GM18508 (cell line): Measurements from ENCODE around the gene PIGT.

Experiments used
- ATAC-seq: cut with Tn5 transposase; IDR thresholded peaks from one replicate; pipeline ENCODE4 v1.9.1; 2021; ENCODE audit warnings: moderate number of reproducible peaks; ENCODE audit not compliant: insufficient read depth, unreplicated experiment

Gene PIGT

GRCh38 chr20:45415822-45416637 is at the start of gene PIGT:
Gene PIGT, plus strand, starts transcription at chr20:45416141. Its CDS starts 16 bp downstream, at chr20:45416157.
- ATAC-seq, result no peak

DNA sequence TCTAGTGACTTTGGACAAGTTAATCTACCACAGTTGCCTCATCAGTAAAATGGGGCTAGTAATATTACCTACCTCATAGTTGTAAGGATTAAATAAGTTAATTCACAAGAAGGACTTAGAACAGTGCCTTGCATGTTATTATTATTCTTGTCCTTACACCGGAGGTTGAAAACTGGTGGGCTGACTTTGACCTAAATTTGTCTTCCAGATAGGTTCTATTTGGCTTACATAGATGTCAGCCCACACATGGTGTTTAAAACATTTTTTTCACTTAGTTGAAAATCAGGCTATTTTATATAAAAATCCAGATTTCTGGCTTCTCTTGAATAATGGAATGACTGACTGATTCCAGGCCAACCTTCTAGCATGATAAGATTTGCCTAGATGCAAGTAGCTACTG is 49.7 kb upstream of the PIGT start:
- ATAC-seq, result no peak

GRCh38 chr20:45366631-45367030 is 49.3 kb upstream of the PIGT start:
- ATAC-seq, result no peak

DNA sequence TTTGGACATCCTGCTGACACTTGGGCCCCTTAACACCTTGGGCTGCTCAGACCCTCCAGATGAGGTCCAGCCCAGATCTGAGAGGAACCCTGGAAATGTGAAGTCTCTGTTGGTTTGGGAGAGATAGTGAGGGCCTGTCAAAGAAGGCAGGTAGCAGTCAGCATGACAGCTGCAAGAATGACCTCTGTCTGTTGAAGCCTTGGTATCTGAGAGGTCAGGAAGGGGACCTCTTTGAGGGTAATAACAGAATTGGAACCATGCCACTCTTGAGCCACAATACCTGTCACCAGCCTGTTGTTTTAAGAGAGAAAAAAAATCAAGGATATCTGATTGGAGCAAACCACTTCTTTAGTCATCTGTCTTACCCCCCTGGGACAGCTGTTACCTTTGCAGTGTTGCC is 48.8 kb upstream of the PIGT start:
- no peak for ATAC-seq

GRCh38 chr20:45368221-45368980 is 47.5 kb upstream of the PIGT start:
- ATAC-seq, result peak; percentile 78

- no peak for ATAC-seq
Observed at GRCh38 chr20:45370571-45371160, 45.3 kb upstream of the PIGT start.

GRCh38 chr20:45372241-45372640 is 43.7 kb upstream of the PIGT start:
- ATAC-seq, result no peak

DNA sequence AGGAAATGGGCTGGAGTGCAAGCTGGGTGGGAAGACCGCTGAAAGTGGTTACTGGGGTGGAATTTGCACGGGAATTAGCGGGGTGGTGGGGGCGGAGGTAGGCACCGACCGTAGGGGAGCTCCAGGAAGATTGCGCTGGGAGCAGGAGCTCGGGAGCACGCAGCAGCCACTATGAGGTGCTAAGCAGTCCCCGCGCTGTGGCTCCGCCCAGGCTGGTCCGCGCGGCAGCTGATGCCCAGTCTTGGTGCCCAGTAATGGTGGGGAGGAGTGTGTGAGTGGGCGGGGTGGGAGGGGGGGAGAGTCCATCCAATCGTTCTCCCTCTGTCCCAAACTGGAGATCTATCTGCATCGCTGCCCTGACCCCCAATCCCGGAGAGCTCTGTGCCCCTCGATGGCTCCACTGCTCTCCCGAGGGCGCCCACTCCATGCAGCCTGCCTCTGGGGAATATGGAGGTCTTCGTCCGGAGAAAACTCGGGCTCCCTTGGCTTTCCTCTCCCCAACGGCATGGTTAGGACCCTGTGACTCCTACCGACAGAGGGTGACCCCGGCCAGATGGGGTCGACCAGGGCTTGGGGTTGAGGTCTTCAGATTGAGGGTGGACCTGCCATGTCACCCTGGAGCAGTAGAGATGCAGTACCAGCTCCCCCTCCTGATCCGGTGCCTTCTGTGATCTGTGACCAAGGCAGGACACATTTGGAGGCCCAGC is 43.1 kb upstream of the PIGT start:
- no peak for ATAC-seq

GRCh38 chr20:45373353-45374100 is 42.4 kb upstream of the PIGT start:
- ATAC-seq, result no peak

- no peak for ATAC-seq
Observed at GRCh38 chr20:45374101-45374467, 41.9 kb upstream of the PIGT start.

- ATAC-seq, result no peak
Observed at GRCh38 chr20:45374966-45375365, 41.0 kb upstream of the PIGT start.

DNA sequence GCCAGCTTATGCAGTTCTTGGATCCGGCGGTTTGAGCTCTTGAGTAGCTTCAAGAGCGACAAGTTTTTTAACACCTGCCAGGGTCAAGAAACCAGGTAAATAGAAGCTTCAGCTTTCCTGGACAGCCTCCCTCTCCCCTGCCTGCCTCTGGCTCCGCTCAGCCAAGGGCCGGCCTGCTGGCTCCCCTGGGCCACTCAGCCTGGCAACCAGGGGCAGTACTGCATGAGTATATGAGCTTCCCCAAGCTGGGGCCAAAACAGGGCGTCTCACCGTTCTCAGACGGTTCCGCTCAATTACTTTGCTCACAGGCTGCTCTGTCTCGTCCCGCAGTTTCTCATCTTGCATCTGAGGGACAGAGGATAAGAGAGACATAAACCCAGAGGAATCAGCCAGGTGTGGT is 38.7 kb upstream of the PIGT start:
- no peak for ATAC-seq

GRCh38 chr20:45378191-45378590 is 37.8 kb upstream of the PIGT start, which contains the start of gene TP53TG5:
Gene TP53TG5, minus strand, starts transcription at chr20:45378325. Its CDS starts 89 bp downstream, at chr20:45378236.
- ATAC-seq, result no peak

- no peak for ATAC-seq
Observed at GRCh38 chr20:45387274-45387673, 28.7 kb upstream of the PIGT start.

DNA sequence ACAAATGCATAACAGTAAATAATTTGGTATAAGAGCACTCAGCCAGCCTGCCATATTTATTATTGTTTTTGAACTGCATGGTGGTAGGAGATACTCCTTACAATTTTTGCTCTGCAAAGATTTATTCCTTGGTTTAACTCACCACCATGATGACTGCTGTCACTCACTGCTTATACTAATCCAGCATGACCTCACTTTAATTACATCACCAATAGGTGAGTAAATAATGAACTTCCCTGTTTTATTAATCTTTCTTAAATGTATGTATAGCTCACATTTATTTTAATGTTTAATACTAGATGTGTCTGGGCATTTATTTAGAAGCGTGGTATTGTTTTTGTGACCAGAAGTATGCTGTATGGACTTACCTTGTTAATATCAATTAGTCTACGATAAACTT is 25.0 kb upstream of the PIGT start:
- ATAC-seq, result no peak

DNA sequence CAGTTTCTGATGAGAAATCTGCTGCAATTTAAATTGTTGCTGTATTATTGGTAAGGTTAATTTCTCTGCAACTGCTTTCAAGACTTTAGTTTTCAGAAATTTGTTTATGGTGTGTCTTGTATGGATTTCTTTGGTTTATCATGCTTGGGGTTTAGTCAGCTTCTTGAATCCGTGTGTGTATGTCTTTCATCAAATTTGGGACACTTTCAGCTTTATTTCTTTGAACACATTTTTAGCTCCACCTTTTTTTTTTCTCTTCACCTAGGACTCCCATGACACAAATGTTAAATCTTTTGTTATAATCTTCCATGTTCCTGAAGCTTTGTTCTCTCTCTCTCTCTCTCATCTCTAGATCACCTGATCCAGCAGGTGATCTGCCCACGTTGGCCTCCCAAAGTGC is 24.4 kb upstream of the PIGT start:
- ATAC-seq, result no peak

GRCh38 chr20:45392733-45393132 is 23.2 kb upstream of the PIGT start:
- no peak for ATAC-seq

GRCh38 chr20:45394221-45395113 is 21.5 kb upstream of the PIGT start:
- no peak for ATAC-seq

DNA sequence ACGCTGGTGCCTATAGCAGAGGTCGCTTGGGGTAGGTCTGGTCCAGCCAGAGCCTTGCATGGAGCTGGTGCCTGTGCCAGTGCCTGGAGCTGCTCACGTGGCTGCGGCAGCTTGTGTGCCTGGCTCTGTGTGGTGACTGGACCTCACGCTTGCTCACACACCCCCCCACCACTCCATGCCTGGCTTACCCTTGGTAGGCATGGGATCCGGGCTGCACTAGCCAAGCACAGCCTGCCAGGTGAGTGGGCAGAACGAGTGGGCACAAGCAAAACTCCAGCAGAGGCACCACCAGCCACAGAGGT is 20.9 kb upstream of the PIGT start:
- ATAC-seq, result no peak
